Stimulated activated CD8-positive, alpha-beta memory T cell treated with anti-CD3 and anti-CD28 coated beads, Interleukin-7, amount 100 ng/mL, for 48 hours (primary cell): ENCODE data around the gene SMIM13.

Source experiments
- DNase-seq, 2 donors: peaks; one replicate each; pipeline ENCODE4 v3.0.0-alpha.2; 2020; ENCODE audit warnings: low read depth in 1 of 2; ENCODE audit errors: extremely low read depth in 1 of 2

Gene SMIM13

DNA sequence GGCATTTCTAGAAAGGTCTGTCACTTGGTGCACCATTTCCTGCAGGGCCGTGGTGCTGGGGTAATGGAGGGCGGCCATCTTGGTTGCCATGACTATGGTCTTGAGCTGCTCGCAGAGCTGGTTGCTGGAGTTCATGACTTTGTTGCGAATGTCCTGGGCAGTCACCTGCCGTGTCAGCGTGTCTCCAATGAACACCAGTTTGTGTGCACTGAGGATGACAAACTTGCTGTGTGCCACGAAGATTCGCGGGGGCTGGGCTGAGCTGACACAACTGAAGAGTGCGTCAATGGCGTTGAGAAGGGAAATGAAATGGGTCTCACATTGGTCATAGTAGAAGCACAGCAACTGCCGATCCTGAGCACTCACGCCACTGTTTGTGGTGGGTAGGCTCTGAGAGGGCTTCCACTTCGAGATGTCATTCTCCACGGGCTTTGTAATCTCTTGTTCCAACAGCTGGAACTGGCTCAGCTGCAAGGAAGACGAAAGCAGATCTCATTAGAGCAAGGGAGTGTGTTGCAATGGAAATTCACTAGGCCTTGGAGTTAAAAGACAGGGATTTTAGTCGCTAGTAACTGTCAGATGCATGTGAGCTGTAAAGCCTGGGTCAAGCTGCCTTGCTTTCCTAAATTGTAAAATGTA is 91.7 kb downstream of the SMIM13 start:
- no peak for DNase-seq

- DNase-seq = no peak
These were observed 93.7 kb downstream of the SMIM13 start for GRCh38 chr6:11187301-11187700.
